Stimulated activated CD8-positive, alpha-beta memory T cell treated with anti-CD3 and anti-CD28 coated beads, Interleukin-12 subunit alpha, Interleukin-12 subunit beta, amount 100 ng/mL, for 24 hours (primary cell): Measurements from ENCODE around the gene RFXAP.
A peak's percentile ranks its signal among the peaks of the same experiment; 100 is the strongest.
"Not testable (repeated sequence)": the region's sequence is repeated elsewhere in the genome, so short reads cannot be mapped to it uniquely, and the experiment has no call there.

Source experiments
- DNase-seq: peaks from one replicate; pipeline ENCODE4 v3.0.0-alpha.2; 2020; ENCODE audit errors: extremely low read depth

Gene RFXAP, protein sequence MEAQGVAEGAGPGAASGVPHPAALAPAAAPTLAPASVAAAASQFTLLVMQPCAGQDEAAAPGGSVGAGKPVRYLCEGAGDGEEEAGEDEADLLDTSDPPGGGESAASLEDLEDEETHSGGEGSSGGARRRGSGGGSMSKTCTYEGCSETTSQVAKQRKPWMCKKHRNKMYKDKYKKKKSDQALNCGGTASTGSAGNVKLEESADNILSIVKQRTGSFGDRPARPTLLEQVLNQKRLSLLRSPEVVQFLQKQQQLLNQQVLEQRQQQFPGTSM

DNA sequence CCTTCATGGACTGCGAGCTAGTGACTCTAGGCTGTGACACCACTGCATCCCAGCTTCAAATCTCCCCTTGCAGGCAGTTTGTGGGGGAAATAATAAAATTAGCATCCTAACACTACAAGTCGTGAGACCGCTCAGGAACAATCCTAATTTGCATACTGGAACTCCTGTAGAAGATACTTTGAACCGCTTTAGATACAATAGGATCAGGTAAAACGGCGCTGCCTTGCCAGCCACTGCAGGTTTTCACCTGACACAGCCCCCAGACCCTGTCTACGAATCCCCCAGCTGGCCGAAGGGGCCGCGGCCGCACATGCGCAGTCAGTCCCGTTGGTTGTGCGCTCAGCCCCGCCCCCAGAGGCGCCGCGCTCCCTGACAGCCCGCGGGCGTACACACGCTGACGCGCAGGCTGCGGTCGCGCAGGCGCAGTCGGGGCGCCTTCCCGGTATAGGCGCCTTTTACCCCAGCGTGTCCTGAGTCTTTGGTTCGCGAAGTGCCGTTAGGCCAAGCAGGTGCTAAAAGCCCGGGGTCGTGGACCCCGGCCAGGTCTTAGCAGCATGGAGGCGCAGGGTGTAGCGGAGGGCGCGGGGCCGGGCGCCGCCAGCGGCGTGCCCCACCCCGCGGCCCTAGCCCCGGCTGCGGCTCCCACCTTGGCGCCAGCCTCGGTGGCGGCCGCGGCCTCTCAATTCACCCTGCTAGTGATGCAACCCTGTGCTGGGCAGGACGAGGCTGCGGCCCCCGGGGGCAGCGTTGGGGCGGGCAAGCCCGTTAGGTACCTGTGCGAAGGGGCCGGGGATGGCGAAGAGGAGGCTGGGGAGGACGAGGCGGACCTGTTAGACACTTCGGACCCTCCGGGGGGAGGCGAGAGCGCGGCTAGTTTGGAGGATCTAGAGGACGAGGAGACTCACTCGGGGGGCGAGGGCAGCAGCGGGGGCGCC is at the start of gene RFXAP:
Gene RFXAP, plus strand, starts transcription at position 419 of the 935 bp plus-strand sequence. Its CDS starts 136 bp downstream, at position 555.
- DNase-seq: peak; percentile 83

DNA sequence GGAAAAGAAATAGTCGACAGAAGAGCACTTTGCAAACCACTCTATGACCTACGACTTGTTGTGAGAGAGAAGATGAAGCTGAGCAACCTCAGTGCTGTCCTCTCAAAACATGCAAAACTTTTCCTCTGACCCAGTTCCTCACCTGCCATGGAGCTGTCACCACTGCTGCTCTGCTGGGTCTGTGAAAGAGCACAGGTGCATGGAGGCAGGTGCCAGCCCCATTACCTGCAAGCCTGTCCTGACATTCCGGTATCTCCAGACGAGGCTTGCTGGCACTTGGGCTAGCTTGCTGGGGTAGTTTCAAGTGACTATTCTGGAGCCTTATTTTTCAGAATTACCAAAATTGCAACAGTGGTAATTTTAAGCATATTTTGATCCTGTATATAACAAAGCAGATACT is 49.5 kb upstream of the RFXAP start:
- DNase-seq: no peak

DNA sequence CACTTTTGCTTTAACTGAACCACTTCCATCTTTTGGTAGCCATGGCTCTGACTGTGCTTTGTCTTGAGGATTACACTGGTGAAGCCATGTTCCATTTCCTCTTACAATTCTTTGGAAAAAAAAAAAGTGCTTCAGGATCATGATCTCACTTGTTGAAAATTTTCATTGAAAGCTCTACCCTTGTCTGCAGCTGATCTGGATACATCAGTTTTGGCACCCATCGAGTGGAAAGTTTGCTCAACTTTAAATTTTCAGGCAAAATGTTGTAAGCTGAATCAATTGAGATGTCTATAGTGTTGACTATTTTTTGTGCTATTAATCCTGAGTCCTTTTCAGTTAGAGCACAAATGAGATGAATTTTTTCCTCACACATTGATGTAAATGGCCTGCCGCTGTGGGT is 48.3 kb upstream of the RFXAP start:
- no peak for DNase-seq

DNA sequence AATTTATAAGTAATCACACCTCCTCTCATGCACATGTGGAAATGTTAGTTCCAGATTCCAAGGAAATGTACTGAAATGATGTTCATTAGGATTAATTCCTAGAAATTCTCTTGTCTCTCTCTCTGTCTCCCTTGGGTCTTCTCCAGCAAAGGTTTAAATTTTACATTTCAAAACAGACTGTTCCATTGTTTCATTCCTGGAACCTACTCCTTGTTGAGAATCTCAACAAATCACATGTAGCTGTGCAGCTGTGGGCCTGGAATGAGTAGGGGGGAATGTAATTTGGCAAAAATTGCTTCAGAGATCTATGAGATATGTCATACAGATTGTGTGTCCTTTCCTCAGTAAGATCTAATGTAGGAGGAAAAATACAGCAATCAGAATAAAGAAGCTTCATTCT is 46.2 kb upstream of the RFXAP start:
- DNase-seq: no peak

DNA sequence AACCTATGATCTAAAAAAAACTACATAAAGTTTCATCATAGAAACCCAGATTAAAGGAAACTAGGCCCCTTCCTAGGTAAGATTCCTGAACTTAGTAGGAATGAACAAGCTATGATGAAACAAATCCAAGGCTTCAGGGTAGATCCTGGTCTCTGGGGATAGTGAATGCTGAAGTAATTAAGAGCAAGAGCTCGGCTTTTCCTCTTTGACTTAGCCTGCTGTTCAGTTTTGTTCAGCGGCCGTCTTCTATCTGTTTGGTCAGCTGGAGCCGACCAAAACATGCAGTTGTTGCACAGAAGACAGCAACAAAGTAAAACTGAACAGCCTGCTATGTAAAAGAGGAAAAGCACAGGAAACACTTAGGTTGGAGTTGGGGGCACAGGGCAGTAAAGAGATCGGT is 44.1 kb upstream of the RFXAP start:
- no peak for DNase-seq

DNA sequence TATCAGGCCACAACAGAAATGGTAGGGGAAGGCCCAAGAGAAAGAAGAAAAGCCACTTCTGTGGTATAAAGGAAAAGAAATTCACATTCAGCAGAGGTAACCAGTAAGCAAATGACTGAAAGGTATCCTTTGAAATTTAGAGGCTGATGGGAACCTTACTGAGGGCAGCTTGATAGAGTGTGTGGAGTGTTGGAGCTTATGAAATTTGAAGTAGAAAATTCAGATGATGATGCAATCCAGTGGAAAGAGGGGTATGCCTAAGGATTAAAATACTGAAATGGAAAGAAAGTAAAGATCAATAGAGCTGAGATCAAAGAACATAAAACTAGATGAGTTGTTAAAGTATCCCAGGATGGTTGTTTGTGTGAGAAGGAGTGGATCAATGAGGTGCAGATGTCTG is 42.8 kb upstream of the RFXAP start:
- no peak for DNase-seq

DNA sequence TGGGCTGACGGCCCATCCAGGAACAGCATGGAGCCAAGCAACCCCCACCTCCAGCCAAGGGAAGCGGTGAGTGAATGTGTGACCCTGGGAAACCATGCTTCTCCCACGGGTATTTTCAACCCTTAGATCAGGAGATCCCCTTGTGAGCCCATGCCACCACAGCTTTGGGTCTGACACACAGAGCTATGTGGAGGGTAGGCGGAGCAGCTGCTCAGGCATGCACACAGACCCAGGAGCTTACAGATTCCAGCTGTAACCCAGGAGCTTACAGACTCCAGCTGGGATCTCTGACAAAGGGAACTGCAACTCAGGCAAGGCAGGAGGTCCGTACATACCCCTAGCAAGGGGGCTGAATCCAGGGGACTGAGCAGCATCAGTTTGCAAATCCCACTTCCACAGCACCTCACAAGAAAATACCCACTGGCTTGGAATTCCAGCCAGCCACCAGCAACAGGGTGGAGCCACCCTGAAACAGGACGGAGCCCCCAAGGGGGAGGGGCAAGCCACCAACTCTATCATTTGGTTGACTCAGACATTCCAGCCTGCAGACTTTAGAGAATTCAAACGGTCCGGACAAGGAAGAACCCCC is 40.8 kb upstream of the RFXAP start:
- no peak for DNase-seq

DNA sequence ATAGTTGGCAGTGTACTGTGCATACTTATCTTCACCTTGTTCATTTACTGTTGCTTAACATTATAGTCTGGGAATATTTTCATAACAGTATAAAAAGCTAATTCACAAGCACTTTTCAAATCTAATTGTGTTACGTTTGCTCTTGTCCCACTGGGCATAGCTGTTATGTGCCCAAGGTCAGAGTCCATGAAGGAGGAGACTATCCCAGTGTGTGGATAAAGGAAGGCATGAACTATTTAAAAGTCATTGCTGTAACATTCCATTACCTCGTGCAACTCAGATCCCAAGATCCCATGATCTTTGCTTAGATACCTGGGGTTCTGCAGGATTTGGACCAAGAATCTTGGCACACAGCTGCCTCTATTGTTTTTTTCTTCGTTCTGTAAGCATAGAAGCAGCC is 35.1 kb upstream of the RFXAP start:
- no peak for DNase-seq

DNA sequence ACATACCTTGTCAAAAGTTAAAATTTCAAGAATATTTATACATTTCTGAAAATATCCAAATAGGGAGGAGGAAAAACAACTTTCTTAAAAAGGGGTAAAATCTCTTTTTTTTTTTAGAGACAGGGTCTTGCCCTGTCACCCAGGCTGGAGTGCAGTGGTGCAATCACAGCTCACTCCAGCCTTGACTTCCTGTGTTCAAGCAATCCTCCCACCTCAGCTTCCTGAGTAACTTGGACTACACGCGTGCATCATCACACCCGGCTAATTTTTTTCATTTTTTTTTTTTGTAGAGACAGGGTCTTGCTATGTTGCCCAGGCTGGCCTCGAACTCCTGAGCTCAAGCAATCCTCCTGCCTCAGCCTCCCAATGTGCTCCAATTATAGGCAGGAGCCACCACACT is 32.8 kb upstream of the RFXAP start:
- DNase-seq: not testable (repeated sequence)

DNA sequence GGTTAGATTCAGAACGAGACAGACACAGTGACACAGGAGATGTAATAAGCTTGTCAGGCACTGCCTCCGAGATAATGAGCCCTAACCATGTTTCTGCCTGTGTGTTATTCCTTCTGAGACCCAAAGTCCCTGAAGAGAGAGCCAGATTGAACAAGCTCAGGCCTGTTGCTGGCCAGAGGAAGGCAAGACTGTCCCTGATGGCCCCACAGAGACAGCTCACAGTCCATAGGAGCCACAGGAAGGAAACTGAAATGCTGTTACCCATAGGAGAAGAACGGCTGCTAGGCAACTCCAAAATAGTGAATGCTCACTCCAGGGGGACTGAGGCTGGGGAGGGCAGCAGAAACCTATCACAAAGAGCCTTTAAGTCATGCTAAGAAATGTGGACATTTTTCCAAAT is 31.8 kb upstream of the RFXAP start:
- no peak for DNase-seq

DNA sequence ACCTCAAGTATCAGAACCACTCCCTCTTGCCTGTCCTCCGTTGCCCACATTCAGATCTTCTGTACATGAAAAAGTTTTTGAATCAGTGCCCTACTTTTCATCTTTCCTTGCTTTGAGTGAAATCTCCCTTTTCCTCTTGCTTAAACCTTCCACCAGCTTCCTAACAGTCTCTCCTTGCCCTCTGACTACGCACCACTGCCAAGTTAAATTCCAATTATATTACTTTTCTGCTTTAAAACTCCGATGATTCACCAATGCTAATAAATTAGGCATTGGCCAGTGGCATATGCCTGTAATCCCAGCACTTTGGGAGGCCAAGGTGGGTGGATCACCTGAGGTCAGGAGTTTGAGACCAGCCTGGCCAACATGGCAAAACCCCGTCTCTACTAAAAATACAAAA is 30.7 kb upstream of the RFXAP start:
- DNase-seq: no peak

DNA sequence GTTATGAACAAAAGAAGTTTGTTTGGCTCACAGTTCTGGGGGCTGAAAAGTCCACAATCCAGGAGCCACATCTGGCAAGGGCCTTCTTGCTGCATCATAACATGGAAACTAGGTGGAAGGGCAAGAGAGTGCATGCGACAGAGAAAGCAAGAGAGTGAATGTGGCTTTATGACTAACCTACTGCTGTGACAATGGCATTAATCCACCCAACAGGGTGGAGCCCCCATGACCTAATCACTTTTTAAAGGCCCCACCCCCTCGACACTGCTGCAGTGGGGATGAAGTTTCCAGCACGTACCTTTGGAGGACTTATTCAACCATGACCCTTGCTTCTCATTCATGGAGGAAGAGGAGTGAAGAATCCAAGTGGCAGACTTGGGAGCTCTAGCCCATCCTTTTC is 30.0 kb upstream of the RFXAP start:
- no peak for DNase-seq

DNA sequence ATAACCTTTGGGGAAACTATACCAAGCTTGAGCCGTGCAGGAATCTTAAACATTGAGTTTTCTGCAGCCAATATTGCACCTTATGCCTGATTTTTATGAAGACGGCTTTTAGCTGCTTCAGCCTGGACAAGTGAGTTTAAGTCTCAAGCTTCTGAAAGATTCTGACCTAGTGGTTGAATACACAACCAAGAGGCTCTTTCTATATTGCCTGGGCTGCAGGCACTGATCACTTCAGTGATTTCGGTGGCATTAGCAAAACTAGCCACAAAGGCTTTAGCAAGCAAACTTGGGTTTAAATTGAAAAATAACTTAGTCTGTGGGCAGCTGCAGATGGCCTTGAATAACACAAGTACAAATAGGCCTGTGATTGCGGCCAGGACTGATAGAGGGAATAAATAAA is 29.3 kb upstream of the RFXAP start:
- DNase-seq: no peak

DNA sequence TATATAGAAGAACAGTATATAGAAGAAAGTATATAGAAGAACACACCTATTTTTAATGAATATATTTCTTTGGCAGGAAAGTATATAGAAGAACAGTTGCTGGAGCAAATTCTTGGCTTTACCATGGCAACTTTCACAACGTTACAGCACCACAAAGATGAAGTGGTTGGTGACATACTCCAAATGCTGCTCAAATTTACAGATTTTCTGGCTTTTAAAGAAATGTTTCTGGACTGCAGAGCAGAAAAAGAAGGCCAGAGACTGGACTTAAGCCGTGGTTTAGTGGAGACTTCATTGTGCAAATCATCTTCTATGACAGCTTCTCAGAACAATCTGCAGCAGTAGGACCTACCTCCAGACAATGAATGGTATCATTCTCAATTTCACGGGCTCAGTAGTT is 24.3 kb upstream of the RFXAP start:
- DNase-seq: no peak

DNA sequence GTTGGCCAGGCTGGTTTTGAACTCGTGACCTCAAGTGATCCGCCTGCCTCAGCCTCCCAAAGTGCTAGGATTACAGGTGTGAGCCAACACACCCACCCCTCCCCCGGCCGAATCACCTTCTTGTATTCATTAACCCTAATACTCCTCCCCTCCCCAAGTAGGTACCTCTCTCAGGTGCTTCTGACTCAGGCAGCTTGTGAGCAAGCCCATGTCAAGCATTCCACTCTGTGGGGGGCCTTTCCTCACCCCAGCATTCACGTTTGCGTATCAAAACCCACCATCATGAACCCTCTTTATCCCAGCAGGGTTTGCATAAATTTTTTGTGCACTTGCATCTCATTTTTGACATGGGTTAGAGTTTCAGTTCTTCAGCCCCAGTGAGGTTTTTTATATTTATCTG is 23.6 kb upstream of the RFXAP start:
- DNase-seq: no peak

DNA sequence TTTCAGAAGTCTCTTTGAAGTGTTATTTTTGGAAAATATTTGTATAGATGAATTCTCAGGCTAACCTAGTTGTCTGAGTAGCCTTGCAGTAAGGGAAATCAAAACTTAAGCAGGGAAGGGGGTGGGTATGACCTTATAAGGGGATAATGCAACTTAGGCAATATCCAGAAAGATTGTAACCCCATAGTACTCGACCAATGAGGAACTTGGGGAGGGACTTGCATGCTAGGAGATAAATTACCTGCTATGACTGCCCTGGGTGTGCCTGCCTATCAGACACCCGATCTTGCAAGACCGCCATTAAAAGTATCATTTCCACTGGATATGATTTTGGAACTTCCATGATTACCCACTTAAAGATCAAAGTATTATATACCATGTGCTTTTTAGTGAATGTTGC is 23.0 kb upstream of the RFXAP start:
- DNase-seq: no peak

DNA sequence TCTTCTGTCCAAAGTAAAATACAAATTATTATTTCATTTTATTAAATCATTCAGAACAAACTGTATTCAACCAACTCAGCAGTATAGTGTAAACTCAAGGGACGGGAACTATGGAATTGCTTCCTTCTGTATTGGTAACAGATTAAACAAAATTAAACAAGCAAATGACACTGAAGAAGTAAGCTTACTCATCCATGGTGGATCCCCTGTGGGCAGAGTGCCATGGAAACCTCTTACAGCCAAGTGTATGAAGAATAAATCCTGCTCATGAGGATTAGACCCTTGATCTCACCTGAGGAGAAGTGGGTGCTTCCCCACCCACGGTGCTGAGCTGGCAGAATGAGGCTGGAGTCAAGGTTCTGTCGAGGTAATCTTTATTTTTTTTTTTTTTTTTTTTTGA is 18.0 kb upstream of the RFXAP start:
- DNase-seq: no peak

DNA sequence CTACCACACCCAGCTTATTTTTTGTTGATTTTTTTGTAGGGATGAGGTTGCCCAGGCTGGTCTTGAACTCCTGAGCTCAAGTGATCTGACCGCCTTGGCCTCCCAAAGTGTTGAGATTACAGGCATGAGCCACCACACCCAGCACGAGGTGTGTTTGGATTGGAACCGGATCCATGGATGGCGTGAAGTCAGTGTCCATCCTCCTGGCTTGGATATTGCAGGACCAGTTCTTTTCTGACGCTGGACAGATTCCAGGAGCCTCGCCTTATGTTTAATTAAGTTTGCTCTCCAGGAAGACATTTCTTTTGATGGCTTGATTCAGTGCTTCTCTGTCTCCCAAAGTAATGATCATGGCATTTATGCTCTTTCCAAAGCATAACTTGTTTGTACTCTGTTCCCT is 14.4 kb upstream of the RFXAP start:
- DNase-seq: no peak

DNA sequence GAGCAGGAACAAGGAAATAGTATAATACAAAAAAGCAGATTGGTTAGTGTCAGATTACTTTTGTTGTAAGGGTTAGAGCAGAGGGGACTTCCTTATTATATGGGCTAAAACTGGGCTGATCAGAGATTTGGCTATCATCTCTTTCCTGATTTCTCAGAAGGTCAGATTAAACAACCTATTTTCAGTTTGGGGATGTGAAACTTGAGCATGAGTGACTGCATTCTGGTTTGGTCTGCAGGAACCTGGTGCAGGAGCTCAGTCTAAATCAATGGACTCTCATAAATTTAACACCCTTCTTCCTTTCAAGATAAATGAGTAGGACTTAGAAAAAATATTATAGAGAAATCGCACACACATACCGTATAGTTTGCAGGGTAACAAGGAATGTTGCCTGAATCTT is 12.9 kb upstream of the RFXAP start:
- no peak for DNase-seq

DNA sequence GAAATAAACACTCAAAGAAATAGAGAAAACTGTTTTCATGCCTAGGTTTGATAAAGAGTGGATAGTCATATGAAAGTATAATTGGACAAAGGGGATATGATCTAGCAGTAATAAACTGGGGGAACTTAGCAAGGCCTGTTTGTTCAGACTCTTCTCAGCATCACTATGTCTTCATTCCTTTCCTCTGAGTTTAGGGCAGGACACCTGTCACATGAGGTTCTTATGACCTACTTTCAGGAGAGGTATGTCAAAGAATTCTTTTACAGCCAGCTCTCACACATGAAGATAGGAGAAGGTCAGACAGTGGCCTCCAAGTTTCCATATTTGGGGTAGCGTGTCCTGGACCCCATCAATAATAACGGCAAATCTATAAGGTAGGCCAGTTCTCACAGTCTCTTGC is 11.4 kb upstream of the RFXAP start:
- no peak for DNase-seq

DNA sequence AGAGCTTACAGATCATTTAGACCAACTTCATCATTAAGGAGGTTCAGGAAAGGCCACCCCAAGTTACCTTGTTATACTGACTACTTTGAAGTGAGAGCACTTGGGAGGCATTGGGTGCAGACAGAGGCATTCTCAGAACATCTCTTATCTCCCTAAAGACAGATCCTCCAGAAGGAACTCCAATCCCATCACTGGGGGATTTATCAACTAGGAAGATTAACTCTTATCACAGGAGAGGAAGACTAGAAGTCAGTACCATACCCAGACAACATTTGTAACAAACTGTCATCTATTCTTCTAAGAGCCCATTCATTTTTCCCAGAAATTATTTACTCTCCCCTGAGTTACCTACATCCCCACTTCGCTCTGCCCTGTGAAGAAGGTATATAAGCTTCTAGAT is 5.8 kb upstream of the RFXAP start:
- DNase-seq: no peak

DNA sequence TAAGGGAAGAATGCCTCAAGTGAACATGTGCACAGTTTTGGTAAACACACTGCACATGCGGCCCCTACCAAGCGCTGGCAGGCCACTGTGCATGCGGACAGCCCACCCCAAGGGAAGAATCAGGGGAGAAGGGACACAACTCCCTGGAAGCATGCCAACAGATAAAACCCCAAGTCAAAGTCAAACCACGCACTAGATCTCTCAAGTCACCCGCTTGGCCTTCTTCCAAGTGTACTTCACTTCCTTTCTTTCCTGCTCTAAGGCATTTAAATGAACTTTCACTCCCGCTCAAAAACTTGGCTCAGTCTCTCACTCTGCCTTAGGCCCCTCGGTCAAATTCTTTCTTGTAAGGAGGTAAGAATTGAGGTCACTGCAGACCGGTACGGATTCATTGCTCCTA is 4.6 kb upstream of the RFXAP start:
- no peak for DNase-seq

DNA sequence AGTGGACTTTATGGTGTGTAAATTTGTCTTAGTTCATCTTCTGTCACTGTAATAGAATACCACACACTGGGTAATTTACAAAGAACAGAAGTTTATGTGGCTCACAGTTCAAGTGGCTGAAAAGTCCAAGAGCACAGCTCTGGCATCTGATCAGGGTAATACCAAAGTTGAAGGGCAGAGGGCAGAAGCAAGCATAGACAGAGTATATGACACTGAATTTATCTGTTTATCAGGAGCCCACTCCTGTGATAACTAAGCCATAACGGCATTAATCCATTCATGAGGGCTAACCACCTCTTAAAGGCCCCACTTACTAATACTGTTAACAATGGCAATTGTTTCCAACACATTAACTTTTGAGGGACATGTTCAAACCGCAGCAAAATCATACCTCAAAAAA is 4.0 kb upstream of the RFXAP start:
- DNase-seq: no peak
